SKM-1 treated with dmso at 0.1 percent for 144 hours (cell line): ENCODE results near the gene TTC4.

ENCODE experiments used
- DNase-seq: peaks from one replicate; lab custom pipeline; 2025; ENCODE audit not compliant: unreplicated experiment; lab: John Stamatoyannopoulos, UW

The TTC4 gene

GRCh38 chr1:54703471-54703870 lies 12.2 kb upstream of the TTC4 start:
- DNase-seq, result no peak

GRCh38 chr1:54705153-54705552 lies 10.5 kb upstream of the TTC4 start:
- no peak for DNase-seq

DNA sequence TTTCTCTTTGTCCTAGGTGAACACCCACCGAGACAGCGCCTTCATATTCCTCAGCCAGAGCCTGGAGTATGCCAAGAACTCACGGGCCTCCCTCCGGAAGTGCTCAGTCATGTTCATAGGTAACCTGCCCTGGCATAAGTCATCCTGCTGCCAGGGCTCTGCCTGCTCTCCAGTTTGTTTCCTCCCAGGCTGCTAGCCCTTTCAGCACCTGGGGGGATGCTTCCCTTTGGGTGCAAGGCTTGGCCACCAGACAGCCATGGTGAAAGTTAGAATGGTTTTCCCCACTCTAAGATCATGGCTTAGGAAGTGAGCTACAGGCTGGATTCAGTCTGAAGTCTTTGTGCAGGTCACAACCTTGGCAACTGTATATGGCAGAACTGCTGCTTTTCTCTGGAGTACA lies 9.2 kb upstream of the TTC4 start:
- DNase-seq, result no peak

DNA sequence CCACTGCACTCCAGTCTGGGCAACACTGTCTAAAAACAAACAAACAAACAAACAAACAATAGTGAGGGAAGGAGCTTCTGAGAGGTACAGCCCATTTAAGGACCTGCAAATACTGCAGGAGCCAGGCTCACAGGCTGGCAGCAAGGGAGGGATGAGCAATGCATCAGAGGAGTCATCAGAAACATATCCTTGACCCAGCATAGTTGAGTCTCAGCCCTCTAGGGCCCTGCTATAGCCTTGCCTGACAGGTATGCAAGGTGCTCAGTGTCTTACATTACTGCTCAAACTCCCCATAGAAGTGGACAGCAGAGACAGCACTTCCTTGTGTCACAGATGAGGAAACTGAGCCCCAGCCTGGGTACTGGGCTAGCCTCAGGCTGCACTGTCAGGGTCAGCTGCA lies 7.3 kb upstream of the TTC4 start:
- no peak for DNase-seq

DNA sequence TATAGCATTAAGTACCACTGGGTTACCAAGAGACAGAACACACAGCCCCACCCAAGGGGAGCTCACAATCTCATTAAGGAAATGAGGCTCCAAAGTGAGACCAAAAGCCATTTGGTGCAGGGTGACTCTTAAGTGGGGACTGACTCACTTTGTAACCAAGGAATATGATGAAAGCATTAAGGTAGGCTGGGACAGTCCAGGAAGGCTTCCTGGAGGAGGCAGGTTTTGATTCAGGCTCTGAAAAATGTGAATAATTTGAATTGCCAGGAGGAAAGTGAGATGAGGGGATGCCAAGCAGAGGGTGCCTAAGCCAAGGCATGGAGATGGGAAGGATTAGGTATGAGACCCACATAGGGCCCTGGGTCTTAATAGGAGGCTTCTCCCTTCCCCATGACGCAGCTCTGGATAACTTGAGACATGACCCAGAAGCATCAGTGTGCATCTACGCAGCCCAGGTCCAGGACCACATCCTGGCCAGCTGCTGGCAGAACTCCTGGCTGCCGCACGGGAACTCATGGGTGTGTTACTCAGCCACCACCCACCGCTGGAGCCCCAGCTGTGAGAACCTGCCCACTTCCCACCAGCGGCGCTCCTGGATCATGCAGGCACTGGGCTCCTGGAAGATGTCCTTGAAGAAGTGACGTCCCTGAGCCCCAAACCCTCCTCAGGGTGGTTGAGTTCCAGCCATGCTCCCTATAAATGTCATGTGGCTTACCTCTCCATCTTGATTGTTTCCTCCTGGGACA lies 5.9 kb upstream of the TTC4 start:
- DNase-seq, result no peak

DNA sequence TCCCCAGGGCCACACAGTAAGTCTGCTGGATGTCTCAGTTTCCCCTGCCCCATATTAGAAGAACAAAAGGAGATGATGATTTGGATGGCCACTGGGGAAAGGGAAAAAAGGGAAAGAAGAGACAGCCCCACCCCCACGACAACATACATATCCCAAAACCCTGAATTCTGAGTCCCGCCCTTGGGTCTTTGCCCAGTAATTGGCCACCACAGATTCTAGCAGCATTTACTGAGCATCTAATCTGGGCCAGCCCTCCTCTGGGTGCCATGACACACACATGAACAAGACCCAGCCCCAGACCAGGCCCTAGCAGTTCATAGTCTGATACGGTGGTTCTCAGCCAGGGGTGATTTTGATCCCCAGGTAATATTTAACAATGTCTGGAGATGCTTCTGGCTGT lies 5.2 kb upstream of the TTC4 start:
- DNase-seq, result no peak

DNA sequence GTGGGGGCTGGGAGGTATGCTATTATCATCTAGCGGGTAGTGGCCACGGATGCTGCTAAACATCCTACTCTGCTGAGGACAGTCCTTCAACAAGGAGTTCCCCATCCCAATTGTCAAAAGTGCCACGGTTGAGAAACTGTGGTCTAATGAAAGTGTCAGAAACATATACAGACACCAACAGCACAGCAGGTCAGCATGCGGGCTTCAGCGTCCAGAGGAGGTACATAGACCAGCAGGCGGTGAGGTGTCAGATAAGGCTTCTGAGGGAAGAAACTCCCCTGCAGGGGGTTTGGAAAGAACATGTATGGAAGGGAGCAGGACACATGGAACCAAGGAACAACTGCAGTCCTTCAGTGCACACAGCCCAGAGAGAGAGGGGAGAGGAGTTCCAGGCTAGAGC lies 4.8 kb upstream of the TTC4 start:
- DNase-seq, result no peak

- DNase-seq, result no peak
These were observed 4.1 kb upstream of the TTC4 start for GRCh38 chr1:54711536-54711935.

DNA sequence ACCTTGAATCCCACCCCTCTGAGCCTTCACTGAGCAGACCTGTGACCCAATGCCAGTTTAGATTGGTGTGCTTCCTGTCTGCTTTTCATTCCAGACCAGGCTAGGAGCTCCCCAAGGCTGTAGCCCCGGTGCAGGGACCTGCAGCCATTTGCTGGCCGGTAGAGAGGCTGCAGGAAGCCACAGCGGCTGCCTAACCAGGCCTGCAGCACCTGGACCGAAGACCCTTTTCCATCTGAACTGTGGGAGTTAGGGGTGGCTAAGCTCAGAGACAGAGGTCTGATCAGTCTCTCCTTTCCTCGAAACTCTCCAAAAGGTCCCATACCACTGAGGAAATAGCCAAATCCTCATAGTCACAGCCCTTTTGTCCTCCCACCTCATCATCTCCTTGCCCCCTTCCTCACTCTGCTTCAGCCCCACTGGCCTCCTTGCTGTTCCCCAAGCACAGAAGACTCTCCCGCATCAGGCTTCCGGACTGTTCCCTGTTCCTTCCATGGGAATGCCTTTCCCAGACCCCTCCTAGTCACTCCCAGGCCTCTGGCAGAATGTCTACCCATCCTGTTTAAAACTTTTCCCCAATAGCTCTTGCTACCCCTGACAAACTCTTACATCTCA lies 674 bp upstream of the TTC4 start:
- DNase-seq, result no peak

DNA sequence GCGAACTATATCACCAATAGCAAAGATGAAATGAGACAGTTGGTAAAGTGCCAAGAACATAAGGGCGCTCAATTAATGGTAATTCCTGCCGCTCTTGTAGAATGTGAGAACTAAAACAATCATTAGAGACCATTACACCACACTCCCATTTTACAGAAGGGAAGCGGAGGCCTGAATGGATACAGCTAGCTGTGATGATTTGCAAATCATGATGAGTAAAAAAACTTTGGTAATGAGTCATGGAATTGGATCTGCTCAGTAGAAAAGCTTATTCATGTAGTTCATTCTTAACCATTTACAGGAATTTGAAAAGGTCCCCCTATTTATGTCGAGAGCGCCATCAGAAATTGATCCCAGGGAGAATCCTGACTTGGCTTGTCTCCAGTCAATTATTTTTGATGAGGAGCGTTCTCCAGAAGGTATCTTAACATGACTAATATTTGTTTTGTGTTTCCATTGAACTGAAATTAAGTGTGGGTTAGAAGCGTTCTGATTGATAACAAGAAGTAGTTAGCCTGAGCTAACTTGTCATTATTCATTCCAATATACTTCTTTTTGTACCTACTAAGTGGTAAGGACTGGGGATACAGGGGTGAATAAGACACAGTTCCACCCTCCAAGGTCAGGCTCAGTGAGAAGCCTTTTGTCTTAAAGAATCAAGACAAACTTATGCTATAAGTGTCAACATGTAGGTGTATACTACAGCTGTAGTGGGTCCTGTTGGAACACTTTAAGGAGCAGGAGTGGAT lies 812 bp downstream of the TTC4 start:
- DNase-seq, result no peak

DNA sequence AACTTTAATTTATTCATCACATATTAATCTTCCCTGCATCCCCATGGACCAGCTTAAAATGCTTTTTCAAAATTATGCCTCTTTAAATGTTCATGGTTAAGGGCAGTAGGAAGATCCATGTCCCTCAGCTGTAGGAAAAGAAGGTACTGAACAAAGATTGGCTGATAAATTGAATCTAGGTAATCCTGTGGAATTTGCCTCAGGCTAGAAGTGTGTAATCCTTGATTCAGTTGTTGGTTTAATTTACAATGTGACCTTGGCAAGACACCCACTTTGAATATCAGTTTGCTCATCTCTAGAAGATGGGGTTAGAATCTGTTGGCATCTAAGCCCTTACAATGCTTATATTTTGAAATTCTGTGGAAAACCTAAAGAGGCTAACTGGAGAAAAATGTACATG lies 6.1 kb downstream of the TTC4 start:
- DNase-seq, result no peak

DNA sequence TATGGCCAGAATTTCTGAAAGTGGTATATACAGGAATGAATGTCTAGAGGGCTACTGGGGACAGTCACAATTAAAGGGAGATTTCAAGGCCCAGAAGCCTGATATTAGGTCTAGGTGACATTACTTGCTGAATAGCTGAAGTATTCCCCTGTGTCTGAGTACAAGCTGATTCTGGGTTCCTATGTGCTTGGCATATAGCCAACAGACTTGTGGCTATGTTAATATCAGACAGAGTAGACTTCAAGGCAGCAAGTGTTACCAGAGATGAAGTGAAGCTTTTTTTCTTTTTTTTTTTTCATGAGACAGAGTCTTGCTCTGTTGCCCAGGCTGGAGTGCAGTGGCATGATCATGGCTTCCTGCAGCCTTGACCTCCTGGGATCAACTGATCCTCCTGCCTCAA lies 8.3 kb downstream of the TTC4 start:
- DNase-seq, result no peak

DNA sequence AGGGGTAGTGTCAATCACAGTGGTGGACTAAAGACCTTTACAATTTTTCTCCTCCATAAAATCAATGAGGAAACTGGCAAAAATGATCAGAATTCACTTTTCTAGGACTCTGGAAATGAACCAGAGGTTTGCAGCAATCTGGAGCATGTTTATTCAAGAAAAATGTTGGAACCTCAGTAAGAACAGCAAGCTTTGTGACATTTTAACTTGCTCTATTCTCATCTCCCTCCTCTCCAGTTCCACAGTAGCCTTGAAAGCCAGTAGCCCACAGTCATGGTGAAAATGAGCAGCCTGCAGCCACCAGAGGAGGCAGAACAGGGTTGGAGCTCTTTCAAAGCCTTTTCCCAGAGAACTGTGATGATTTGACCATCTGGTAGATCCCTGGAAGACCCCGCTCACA lies 9.1 kb downstream of the TTC4 start:
- no peak for DNase-seq

DNA sequence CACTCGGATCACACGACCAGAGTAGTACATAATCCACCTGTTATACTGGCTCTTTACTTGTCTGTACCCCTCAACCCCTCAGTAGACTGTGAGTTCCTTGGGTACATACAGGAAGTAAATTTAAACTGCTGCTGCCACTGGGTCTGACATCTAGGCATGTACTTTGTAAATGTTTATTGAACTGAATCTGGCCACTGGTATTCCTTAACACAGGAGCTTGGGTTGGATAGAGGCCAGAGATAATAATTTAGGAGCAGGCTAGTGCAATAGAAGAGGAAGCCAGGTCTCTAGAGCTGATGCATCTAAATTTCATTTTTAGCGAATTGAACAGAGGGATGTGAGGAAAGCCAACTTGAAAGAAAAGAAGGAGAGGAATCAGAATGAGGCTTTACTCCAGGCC lies 12.4 kb downstream of the TTC4 start:
- no peak for DNase-seq

DNA sequence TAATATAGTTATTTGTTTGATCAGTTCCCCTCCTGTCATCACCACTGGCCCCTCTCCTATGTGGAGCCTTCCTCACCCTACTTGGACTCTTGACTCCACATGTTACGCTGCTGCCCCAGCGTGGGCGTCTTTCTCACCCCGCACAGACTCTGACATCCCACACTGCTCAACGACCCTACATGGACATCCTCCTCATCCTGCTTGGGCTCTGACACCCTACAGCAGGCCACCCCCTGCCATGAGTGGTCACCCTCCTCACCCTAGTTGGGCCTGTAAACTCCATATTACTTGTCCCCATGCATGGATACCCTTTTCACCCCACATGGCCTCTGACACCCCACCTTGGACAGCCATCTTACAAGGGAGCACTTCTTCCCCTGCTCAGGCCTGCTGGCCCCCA lies 21.0 kb downstream of the TTC4 start:
- DNase-seq, result no peak

DNA sequence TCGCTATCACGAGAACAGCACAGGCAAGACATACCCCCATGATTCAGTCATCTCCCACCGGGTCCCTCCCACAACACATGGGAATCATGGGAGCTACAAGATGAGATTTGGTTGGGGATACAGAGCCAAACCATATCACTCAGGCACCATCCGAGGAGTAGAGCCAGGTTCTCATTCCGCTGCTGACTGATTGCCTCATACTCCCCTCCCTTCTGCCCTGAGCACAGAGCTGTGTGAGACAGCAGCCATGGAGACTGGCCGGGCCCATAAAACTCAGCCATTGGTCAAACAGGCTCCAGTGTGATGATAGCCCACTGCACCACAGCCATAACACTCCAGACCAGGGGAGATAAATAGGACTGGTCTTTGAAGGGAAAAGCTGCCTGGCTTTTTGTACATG lies 22.6 kb downstream of the TTC4 start:
- DNase-seq, result no peak

- no peak for DNase-seq
These were observed 25.9 kb downstream of the TTC4 start for GRCh38 chr1:54741531-54741930.

GRCh38 chr1:54742282-54742681 lies 26.6 kb downstream of the TTC4 start:
- no peak for DNase-seq

- no peak for DNase-seq
These were observed 28.0 kb downstream of the TTC4 start for GRCh38 chr1:54743416-54744226.

GRCh38 chr1:54744696-54745095 lies 29.0 kb downstream of the TTC4 start:
- DNase-seq, result no peak

DNA sequence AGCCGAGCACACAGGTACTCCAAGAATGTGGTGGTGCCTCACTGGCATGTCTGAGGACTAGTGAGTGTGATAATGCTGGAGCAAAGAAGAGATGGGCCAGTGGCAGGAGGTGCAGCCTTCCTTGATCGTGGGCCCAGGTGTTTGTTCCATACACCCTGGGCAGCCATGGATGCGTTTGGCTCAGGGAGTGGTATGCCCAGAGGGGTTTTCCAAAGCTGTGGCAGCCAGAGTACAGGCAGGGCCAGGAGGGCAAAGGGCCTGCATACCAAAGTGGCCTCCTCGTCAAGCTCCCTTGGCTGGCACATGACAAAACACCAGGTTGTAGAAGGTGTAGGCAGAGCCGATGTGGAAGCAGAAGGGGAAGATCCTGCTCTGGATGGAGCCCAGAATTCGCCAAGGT lies 29.6 kb downstream of the TTC4 start:
- no peak for DNase-seq

DNA sequence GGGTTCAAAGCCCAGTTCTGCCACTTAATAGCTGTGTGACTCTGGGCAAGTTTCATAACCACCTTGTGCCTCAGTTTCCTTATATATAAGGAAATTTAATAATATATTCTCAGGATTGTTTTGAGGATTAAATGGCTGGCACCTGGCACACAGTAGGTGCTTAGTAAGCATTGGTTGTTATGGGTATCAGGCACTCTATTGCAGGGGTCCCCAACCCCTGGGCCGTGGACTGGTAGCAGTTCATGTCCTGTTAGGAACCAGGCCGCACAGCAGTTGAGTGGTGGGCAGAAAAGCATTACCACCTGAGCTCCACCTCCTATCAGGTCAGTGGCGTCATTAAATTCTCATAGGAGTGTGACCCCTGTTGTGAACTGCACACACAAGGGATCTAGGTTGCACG lies 30.2 kb downstream of the TTC4 start:
- DNase-seq, result no peak
